Endothelial cell of umbilical vein (primary cell): ENCODE measurements around the gene GABBR2. TPM values are rescaled to one million over a fixed set of nuclear protein-coding genes. Genes with fewer than 3 reads are reported as not detected.

Experiments
- BruUV-seq: library from RNA; stranded (reverse); fragments of 400-500 nt; replicated peaks from 2 replicates; lab custom pipeline; 2021; lab: Mats Ljungman, UMichigan
- CTCF ChIA-PET: fragments of 300-600, 350-600 bp; sonication (Branson Sonifier 250); formaldehyde crosslinking; loops from one replicate; lab custom pipeline; 2021; ENCODE audit warnings: antibody characterized with exemption, inconsistent platforms; lab: Charles Lee
- POLR2A ChIA-PET: fragments of 300-600, 350-600 bp; sonication (Branson Sonifier 250); formaldehyde crosslinking; loops from one replicate; lab custom pipeline; 2021; ENCODE audit warnings: antibody characterized with exemption, inconsistent platforms; lab: Charles Lee
- DNase-seq: peaks from one replicate; pipeline ENCODE4 v3.0.0-alpha.2; 2011; ENCODE audit warnings: low read depth, low spot score
- FAIRE-seq: peaks from 2 replicates; lab custom pipeline; 2011; peaks lifted over from hg19 to GRCh38; lab: Jason Lieb, UNC
- H2AFZ ChIP-seq: 2 replicates; pipeline ENCODE4 v1.6.0; 2012; ENCODE audit warnings: low read depth, low read length, control low read depth, inconsistent platforms
- H3K27ac ChIP-seq: 2 replicates; pipeline ENCODE4 v1.5.1; 2011; ENCODE audit warnings: low read depth, mild to moderate bottlenecking, control low read depth, low read length, moderate library complexity; ENCODE audit not compliant: insufficient read depth
- H3K27me3 ChIP-seq, 2 experiments: 2 replicates each; pipeline versions ENCODE4 v1.6.0 to v1.6.1; 2011; ENCODE audit warnings: low read length in 2 of 2, mixed read lengths in 1 of 2; ENCODE audit not compliant: control insufficient read depth in 2 of 2, insufficient read depth in 2 of 2
- H3K36me3 ChIP-seq, 2 experiments: 2 replicates in 1 of 2; 3 replicates in 1 of 2; pipeline ENCODE4 v1.5.1; 2011; ENCODE audit warnings: low read length in 2 of 2, mild to moderate bottlenecking in 1 of 2, moderate library complexity in 1 of 2; ENCODE audit not compliant: control insufficient read depth in 2 of 2, insufficient read depth in 2 of 2; ENCODE audit errors: extremely low read depth in 1 of 2
- H3K4me1 ChIP-seq: 3 replicates; pipeline ENCODE4 v1.5.1; 2011; ENCODE audit warnings: mild to moderate bottlenecking, low read length; ENCODE audit not compliant: control insufficient read depth, insufficient read depth; ENCODE audit errors: extremely low read depth
- H3K4me2 ChIP-seq: 2 replicates; pipeline ENCODE4 v1.6.1; 2011; ENCODE audit warnings: low read length, control low read depth, mixed read lengths; ENCODE audit not compliant: insufficient read depth
- H3K4me3 ChIP-seq, 3 experiments: fragments of 200-600 bp in 1 of 3; sonication (generic), shearing (Covaris generic) in 1 of 3; replicated peaks in 1 of 3; 2 replicates each; pipeline ENCODE4 v1.5.1; 2011 to 2016; ENCODE audit warnings: control low read depth in 3 of 3, low read length in 3 of 3, mild to moderate bottlenecking in 2 of 3, inconsistent platforms in 1 of 3, low read depth in 1 of 3, moderate library complexity in 1 of 3; ENCODE audit not compliant: insufficient read depth in 1 of 3
- H3K79me2 ChIP-seq: 2 replicates; pipeline ENCODE4 v1.6.0; 2012; ENCODE audit warnings: low read length, inconsistent platforms; ENCODE audit not compliant: control insufficient read depth, insufficient read depth
- H3K9ac ChIP-seq: replicated peaks from 2 replicates; pipeline ENCODE3; 2011; ENCODE audit warnings: low read length, control low read depth; ENCODE audit not compliant: insufficient read depth; ENCODE audit errors: extremely low read depth
- H3K9me1 ChIP-seq: replicated peaks from 3 replicates; pipeline ENCODE4 v1.6.0; 2011; ENCODE audit warnings: mild to moderate bottlenecking, low read length; ENCODE audit not compliant: control insufficient read depth, insufficient read depth; ENCODE audit errors: extremely low read depth
- H3K9me3 ChIP-seq: replicated peaks from 2 replicates; pipeline ENCODE4 v1.5.1; 2012; ENCODE audit warnings: low read length, inconsistent platforms; ENCODE audit not compliant: control insufficient read depth, insufficient read depth
- H4K20me1 ChIP-seq: replicated peaks from 2 replicates; pipeline ENCODE3; 2011; ENCODE audit warnings: mild to moderate bottlenecking, low read length; ENCODE audit not compliant: control insufficient read depth, insufficient read depth; ENCODE audit errors: extremely low read depth
- EZH2 ChIP-seq: IDR thresholded peaks from 2 replicates; pipeline ENCODE4 v1.6.1; 2012; ENCODE audit warnings: borderline replicate concordance, low read depth, mild to moderate bottlenecking, moderate library complexity, low read length, inconsistent platforms; ENCODE audit not compliant: severe bottlenecking
- FOS ChIP-seq: IDR thresholded peaks from 2 replicates; pipeline ENCODE4 v1.6.1; 2011; ENCODE audit warnings: mild to moderate bottlenecking, low read length, moderate library complexity, borderline replicate concordance; ENCODE audit not compliant: insufficient read depth
- GATA2 ChIP-seq: IDR thresholded peaks from 2 replicates; pipeline ENCODE4 v1.7.0; 2011; ENCODE audit warnings: low read depth, mild to moderate bottlenecking, moderate library complexity, mixed read lengths, low read length; ENCODE audit not compliant: insufficient read length, insufficient read depth
- MYC ChIP-seq: IDR thresholded peaks from one replicate; pipeline ENCODE4 v1.6.1; 2011; ENCODE audit warnings: mild to moderate bottlenecking, low read depth, low read length
- POLR2A ChIP-seq: IDR thresholded peaks from 2 replicates; pipeline ENCODE4 v1.6.1; 2012; ENCODE audit warnings: low read depth, mild to moderate bottlenecking, control low read depth, low read length
- POLR2AphosphoS5 ChIP-seq: IDR thresholded peaks from 2 replicates; pipeline ENCODE4 v1.6.1; 2012; ENCODE audit warnings: low read depth, mild to moderate bottlenecking, control low read depth, low read length, moderate library complexity; ENCODE audit not compliant: insufficient read depth
- dilution Hi-C: fragments of 300-500 bp; cut with MboI; formaldehyde crosslinking; loops from one replicate; pipeline ENCODE4 v1.15.0; 2019; ENCODE audit warnings: low sequenced_read_pairs; ENCODE audit not compliant: extremely low pct_ligation_motif_present
- intact Hi-C: fragments of 100-400 bp; cut with micrococcal nuclease; formaldehyde crosslinking; loops from one replicate; pipeline ENCODE4 v1.10.0; 2022
- polyA plus RNA-seq, 4 experiments: library from polyadenylated mRNA; depleted of rRNA in 3 of 4; stranded (reverse) in 3 of 4; unstranded in 1 of 4; fragments of >200 nt; gene quantifications; 2 replicates each; pipeline versions ENCODE4 v1.2.1 to v1.2.3, GENCODE V29; 2011 to 2012; ENCODE audit warnings: missing spikeins in 1 of 4
- total RNA-seq: library from RNA; stranded (reverse); gene quantifications from 2 replicates; pipeline ENCODE4 v1.2.3, GENCODE V29; 2021
- TF ChIP-seq, protein P1 (sequence below), 2 donors: IDR thresholded peaks; 1 replicate in 1 of 2; 2 replicates in 1 of 2; pipeline ENCODE4 v1.5.1; 2011; ENCODE audit warnings: low read length in 2 of 2, mild to moderate bottlenecking in 2 of 2, moderate library complexity in 2 of 2, control low read depth in 1 of 2, inconsistent platforms in 1 of 2, low read depth in 1 of 2; ENCODE audit not compliant: insufficient read depth in 1 of 2; ENCODE audit errors: extremely low read depth in 1 of 2
- TF ChIP-seq, protein P2 (sequence below): IDR thresholded peaks from 2 replicates; pipeline ENCODE4 v1.6.1; 2011; ENCODE audit not compliant: insufficient read depth, insufficient read length

The GABBR2 gene
- total and polyA plus RNA-seq, 2 donors (not counting 3 experiments of a cell fraction or from before 2014, with no cell fraction given): 1.1 to 9.2 TPM

DNA sequence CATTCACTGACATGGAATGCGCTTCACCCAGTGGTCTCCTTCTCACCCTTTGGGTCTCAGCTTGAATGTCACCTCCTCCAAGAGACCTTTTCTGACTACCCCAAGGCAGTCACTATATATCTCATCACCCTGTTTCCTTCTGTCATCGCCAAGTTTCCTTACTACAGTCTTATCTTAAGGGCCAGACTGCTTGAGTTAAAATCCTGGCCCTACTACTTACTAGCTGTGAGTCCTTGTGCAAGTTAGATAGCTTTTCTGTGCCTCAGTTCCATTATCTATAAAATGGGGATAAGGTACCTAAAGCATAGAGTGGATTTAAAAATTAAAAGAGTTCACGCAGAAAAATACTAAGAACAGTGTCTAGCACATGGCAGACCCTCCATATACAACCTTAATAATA, 132.4 kb downstream of the GABBR2 start:
- FAIRE-seq: no peak
- CTCF ChIA-PET: interaction anchor here (1.4 to 1.5 kb wide), 2 partner anchors 11 to 14 kb away, joined by 3 read pairs; no protein-coding TSS in a partner anchor

More for the DNA sequence above, 132.4 kb downstream of the GABBR2 start:
- H3K9ac ChIP-seq: no peak overlapping the region
- H3K79me2 ChIP-seq: no peaks in the 10 kb centered on the region
- H3K4me3 ChIP-seq: no peak overlapping the region
- POLR2A ChIA-PET: no interaction called here
- H3K9me3 ChIP-seq: no peaks in the 10 kb centered on the region
- TF ChIP-seq FOS (no peak), POLR2AphosphoS5 (no peak), MYC (no peak), EZH2 (no peak), POLR2A (no peak), GATA2 (no peak)
- TF ChIP-seq, protein P1, sequence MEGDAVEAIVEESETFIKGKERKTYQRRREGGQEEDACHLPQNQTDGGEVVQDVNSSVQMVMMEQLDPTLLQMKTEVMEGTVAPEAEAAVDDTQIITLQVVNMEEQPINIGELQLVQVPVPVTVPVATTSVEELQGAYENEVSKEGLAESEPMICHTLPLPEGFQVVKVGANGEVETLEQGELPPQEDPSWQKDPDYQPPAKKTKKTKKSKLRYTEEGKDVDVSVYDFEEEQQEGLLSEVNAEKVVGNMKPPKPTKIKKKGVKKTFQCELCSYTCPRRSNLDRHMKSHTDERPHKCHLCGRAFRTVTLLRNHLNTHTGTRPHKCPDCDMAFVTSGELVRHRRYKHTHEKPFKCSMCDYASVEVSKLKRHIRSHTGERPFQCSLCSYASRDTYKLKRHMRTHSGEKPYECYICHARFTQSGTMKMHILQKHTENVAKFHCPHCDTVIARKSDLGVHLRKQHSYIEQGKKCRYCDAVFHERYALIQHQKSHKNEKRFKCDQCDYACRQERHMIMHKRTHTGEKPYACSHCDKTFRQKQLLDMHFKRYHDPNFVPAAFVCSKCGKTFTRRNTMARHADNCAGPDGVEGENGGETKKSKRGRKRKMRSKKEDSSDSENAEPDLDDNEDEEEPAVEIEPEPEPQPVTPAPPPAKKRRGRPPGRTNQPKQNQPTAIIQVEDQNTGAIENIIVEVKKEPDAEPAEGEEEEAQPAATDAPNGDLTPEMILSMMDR (IDR thresholded peaks at IDR 0.05; ENCODE audit: extremely low read depth in 1 of 2, insufficient read depth in 1 of 2, low read depth in 1 of 2, low read length in 2 of 2): no peak
- TF ChIP-seq, protein P2, sequence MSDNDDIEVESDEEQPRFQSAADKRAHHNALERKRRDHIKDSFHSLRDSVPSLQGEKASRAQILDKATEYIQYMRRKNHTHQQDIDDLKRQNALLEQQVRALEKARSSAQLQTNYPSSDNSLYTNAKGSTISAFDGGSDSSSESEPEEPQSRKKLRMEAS: no peak
- no peaks in the 10 kb centered on the region for H3K27me3 ChIP-seq
- intact Hi-C loops (no loop called here), dilution Hi-C loops (no loop called here)
- no peak overlapping the region for H2AFZ ChIP-seq
- BruUV-seq: no TSS peak
- no peaks in the 10 kb centered on the region for H3K4me1 ChIP-seq
- no peak for DNase-seq
- no peak overlapping the region for H3K4me2 ChIP-seq
- no peak overlapping the region for H3K27ac ChIP-seq
- H3K36me3 ChIP-seq: no peaks in the 10 kb centered on the region
- H3K9me1 ChIP-seq: no peaks in the 10 kb centered on the region
- H4K20me1 ChIP-seq: no peaks in the 10 kb centered on the region
